ENCODE measurements around the gene NIM1K. TPM values are rescaled to one million over a fixed set of nuclear protein-coding genes. Genes with fewer than 3 reads are reported as not detected.
"Not testable (repeated sequence)": the region's sequence is repeated elsewhere in the genome, so short reads cannot be mapped to it uniquely, and the experiment has no call there.

Gene NIM1K
- total RNA-seq, 1 donor from 2014 or later, result not detected

- intact Hi-C loops (cut with DNase I), result no loop called here
These were observed 109.6 kb downstream of the NIM1K start for GRCh38 chr5:43301653-43302091.

GRCh38 chr5:43302481-43302880 lies 110.5 kb downstream of the NIM1K start:
- Histone ChIP-seq H3K27ac (no peak overlapping the region), H3K4me3 (no peak overlapping the region), H3K4me1 (peaks cover 16% of the 10 kb centered on the region), H3K9me3 (no peaks in the 10 kb centered on the region), H3K36me3 (peaks cover 0 to 12% of the 10 kb centered on the region in 2 donors), H3K27me3 (no peaks in the 10 kb centered on the region)
- TF ChIP-seq POLR2AphosphoS5 (IDR thresholded peaks at IDR 0.05; ENCODE audit: insufficient read depth in 1 of 2, low read depth in 1 of 2), result no peak
- no peak for TF ChIP-seq POLR2A (IDR thresholded peaks at IDR 0.05)
- TF ChIP-seq CTCF (IDR thresholded peaks at IDR 0.05), result no peak
- DNase-seq (ENCODE audit: extremely low spot score in 2 of 2), result no peak
- intact Hi-C loops (cut with DNase I), result no loop called here

More at GRCh38 chr5:43301653-43302091, 109.6 kb downstream of the NIM1K start:
- Histone ChIP-seq H3K4me1 (peaks cover 16% of the 10 kb centered on the region), H3K9me3 (no peaks in the 10 kb centered on the region), H3K27ac (no peak overlapping the region), H3K4me3 (no peak overlapping the region), H3K27me3 (no peaks in the 10 kb centered on the region), H3K36me3 (peaks cover 0 to 20% of the 10 kb centered on the region in 2 donors)
- TF ChIP-seq POLR2A (IDR thresholded peaks at IDR 0.05) (no peak), POLR2AphosphoS5 (IDR thresholded peaks at IDR 0.05; ENCODE audit: insufficient read depth in 1 of 2, low read depth in 1 of 2) (no peak), CTCF (IDR thresholded peaks at IDR 0.05) (no peak)
- no peak for DNase-seq (ENCODE audit: extremely low spot score in 2 of 2)

- Histone ChIP-seq H3K4me1 (peaks cover 16% of the 10 kb centered on the region), H3K27ac (no peak overlapping the region), H3K36me3 (peaks cover 0 to 6% of the 10 kb centered on the region in 2 donors), H3K27me3 (no peaks in the 10 kb centered on the region), H3K4me3 (no peak overlapping the region), H3K9me3 (no peaks in the 10 kb centered on the region)
- intact Hi-C loops (cut with DNase I), result no loop called here
- no peak for TF ChIP-seq POLR2A (IDR thresholded peaks at IDR 0.05)
- TF ChIP-seq CTCF (IDR thresholded peaks at IDR 0.05), result no peak
- TF ChIP-seq POLR2AphosphoS5 (IDR thresholded peaks at IDR 0.05; ENCODE audit: insufficient read depth in 1 of 2, low read depth in 1 of 2), result no peak
- no peak for DNase-seq (ENCODE audit: extremely low spot score in 2 of 2)
These were observed 111.2 kb downstream of the NIM1K start for GRCh38 chr5:43303242-43303641.

GRCh38 chr5:43304525-43304924 lies 112.5 kb downstream of the NIM1K start:
- Histone ChIP-seq H3K36me3 (no peaks in the 10 kb centered on the region), H3K9me3 (no peaks in the 10 kb centered on the region), H3K27ac (no peak overlapping the region), H3K4me1 (peaks cover 16% of the 10 kb centered on the region), H3K4me3 (no peak overlapping the region), H3K27me3 (no peaks in the 10 kb centered on the region)
- no peak for DNase-seq (ENCODE audit: extremely low spot score in 2 of 2)
- TF ChIP-seq CTCF (IDR thresholded peaks at IDR 0.05), result no peak
- no peak for TF ChIP-seq POLR2A (IDR thresholded peaks at IDR 0.05)
- no peak for TF ChIP-seq POLR2AphosphoS5 (IDR thresholded peaks at IDR 0.05; ENCODE audit: insufficient read depth in 1 of 2, low read depth in 1 of 2)
- intact Hi-C loops (cut with DNase I), result no loop called here

- H3K27ac ChIP-seq, result no peak overlapping the region
These were observed 114.0 kb downstream of the NIM1K start for GRCh38 chr5:43305948-43306565.

GRCh38 chr5:43306954-43307353 lies 114.9 kb downstream of the NIM1K start:
- H3K4me3 ChIP-seq; H3K9me3 ChIP-seq; H3K27me3 ChIP-seq; intact Hi-C loops (cut with DNase I); H3K36me3 ChIP-seq; DNase-seq (ENCODE audit: extremely low spot score in 2 of 2); H3K27ac ChIP-seq: not testable (repeated sequence)
- peaks cover 29% of the 10 kb centered on the region for H3K4me1 ChIP-seq

More at GRCh38 chr5:43305948-43306565, 114.0 kb downstream of the NIM1K start:
- Histone ChIP-seq H3K4me3 (no peak overlapping the region), H3K9me3 (no peaks in the 10 kb centered on the region), H3K4me1 (peaks cover 29% of the 10 kb centered on the region), H3K27me3 (no peaks in the 10 kb centered on the region), H3K36me3 (no peaks in the 10 kb centered on the region)
- TF ChIP-seq POLR2A (IDR thresholded peaks at IDR 0.05) (no peak), POLR2AphosphoS5 (IDR thresholded peaks at IDR 0.05; ENCODE audit: insufficient read depth in 1 of 2, low read depth in 1 of 2) (peak in 1 of 2 donors; percentile 13), CTCF (IDR thresholded peaks at IDR 0.05) (peak in 2 of 3 experiments; percentile 15 to 55)
- intact Hi-C loops (cut with DNase I), result no loop called here
- no peak for DNase-seq (ENCODE audit: extremely low spot score in 2 of 2)

Measured in vagina (tissue), 2 donors.